AG04450 (cell line): ENCODE results near the gene TMEM144. TPM values are rescaled to one million over a fixed set of nuclear protein-coding genes. Genes with fewer than 3 reads are reported as not detected.

Experiments
- CTCF ChIA-PET: fragments of 300-600, 350-600 bp; formaldehyde crosslinking; extraction: SDS; loops from one replicate; lab custom pipeline; 2022; ENCODE audit warnings: antibody characterized with exemption, inconsistent platforms; lab: Charles Lee
- POLR2A ChIA-PET: fragments of 350-600 bp; formaldehyde crosslinking; extraction: SDS; loops from one replicate; lab custom pipeline; 2021; ENCODE audit warnings: antibody characterized with exemption, inconsistent platforms; lab: Yijun Ruan, JAX
- DNase-seq: peaks from one replicate; pipeline ENCODE4 v3.0.0-alpha.2; 2011; ENCODE audit warnings: low read depth, low spot score
- H3K27ac ChIP-seq: one replicate; pipeline ENCODE4 v1.5.1; 2012; ENCODE audit warnings: low read depth, low read length, control low read depth
- H3K27me3 ChIP-seq: one replicate; pipeline ENCODE4 v1.6.0; 2012; ENCODE audit warnings: low read length; ENCODE audit not compliant: control insufficient read depth, insufficient read depth
- H3K4me3 ChIP-seq: 2 replicates; pipeline ENCODE4 v1.5.1; 2011; ENCODE audit warnings: mild to moderate bottlenecking, low read depth, low read length, control low read depth
- H3K9me3 ChIP-seq: 2 replicates; pipeline ENCODE4 v1.5.1; 2012; ENCODE audit warnings: low read length; ENCODE audit not compliant: control insufficient read depth, insufficient read depth
- CTCF ChIP-seq: IDR thresholded peaks from 2 replicates; pipeline ENCODE4 v1.5.1; 2011; ENCODE audit warnings: low read depth, low read length, control low read depth, inconsistent platforms
- polyA minus RNA-seq: library from RNA; depleted of rRNA, polyadenylated mRNA; stranded (reverse); fragments of >200 nt; gene quantifications from 2 replicates; pipeline ENCODE4 v1.2.3, GENCODE V29; 2011; rRNA and poly(A)+ RNA removed
- polyA plus RNA-seq: library from polyadenylated mRNA; depleted of rRNA; stranded (reverse); fragments of >200 nt; gene quantifications from 2 replicates; pipeline ENCODE4 v1.2.3, GENCODE V29; 2011; rRNA removed

The TMEM144 gene
- 0.82 and 1.5 TPM in 2 replicates for polyA plus RNA-seq
- polyA minus RNA-seq, result 1.0 and 2.3 TPM in 2 replicates

GRCh38 chr4:158209825-158210807, at the start of gene TMEM144:
TMEM144 (plus strand) TSS chr4:158210486; CDS start chr4:158212668, 2,182 bp downstream.
- Histone ChIP-seq H3K4me3 (peak within 1 kb of the TSS; percentile 58), H3K27ac (peak within 1 kb of the TSS; percentile 22)
- POLR2A ChIA-PET, result no interaction called here

GRCh38 chr4:158161551-158162354, 48.5 kb upstream of the TMEM144 start:
- ChIA-PET CTCF (interaction anchor here (1.1 to 2.8 kb wide), 2 partner anchors 10 to 119 kb away, joined by 3 to 18 read pairs; no protein-coding TSS in a partner anchor), POLR2A (no interaction called here)
- Histone ChIP-seq H3K9me3 (no peaks in the 10 kb centered on the region), H3K27ac (peak overlapping the region; percentile 34), H3K4me3 (no peak overlapping the region), H3K27me3 (no peaks in the 10 kb centered on the region)
- no peak for DNase-seq
- no peak for TF ChIP-seq CTCF

More at GRCh38 chr4:158209825-158210807, at the start of gene TMEM144:
- TF ChIP-seq CTCF, result peak; percentile 21; the same call in 1 of the 2 replicates
- Histone ChIP-seq H3K9me3 (no peaks in the 10 kb centered on the region), H3K27me3 (no peaks in the 10 kb centered on the region)
- peak; percentile 52 for DNase-seq
- CTCF ChIA-PET, result interaction anchor here (0.6 to 1.6 kb wide), 5 partner anchors 17 to 45 kb away, joined by 3 to 8 read pairs (median 3); no protein-coding TSS in a partner anchor

- Histone ChIP-seq H3K4me3 (no peak overlapping the region), H3K27ac (no peak overlapping the region), H3K27me3 (no peaks in the 10 kb centered on the region), H3K9me3 (no peaks in the 10 kb centered on the region)
- TF ChIP-seq CTCF, result no peak
- ChIA-PET CTCF (interaction anchor here (1.1 to 2.8 kb wide), 2 partner anchors 9 to 12 kb away, joined by 3 to 18 read pairs; no protein-coding TSS in a partner anchor), POLR2A (no interaction called here)
- DNase-seq, result no peak
These were observed 47.7 kb upstream of the TMEM144 start for GRCh38 chr4:158162631-158163030.

- ChIA-PET POLR2A (no interaction called here), CTCF (interaction anchor here (1.3 to 2.8 kb wide), 2 partner anchors 8 to 91 kb away, joined by 4 to 18 read pairs; no protein-coding TSS in a partner anchor)
- DNase-seq, result no peak
These were observed 46.1 kb upstream of the TMEM144 start for GRCh38 chr4:158163941-158164767.

More at GRCh38 chr4:158163941-158164767, 46.1 kb upstream of the TMEM144 start:
- TF ChIP-seq CTCF, result no peak
- Histone ChIP-seq H3K27me3 (no peaks in the 10 kb centered on the region), H3K27ac (no peak overlapping the region), H3K9me3 (no peaks in the 10 kb centered on the region), H3K4me3 (no peak overlapping the region)
